OCI-LY1 (cell line): Measurements from ENCODE around the gene NECTIN1.

Experiments used
- H2AFZ ChIP-seq: fragments of 200-600 bp; sonication (generic), shearing (Covaris generic); 2 replicates; pipeline ENCODE4 v1.6.0; 2014; ENCODE audit warnings: antibody characterized with exemption, mild to moderate bottlenecking, low read length
- H3F3A ChIP-seq: fragments of 200-600 bp; sonication (generic), shearing (Covaris generic); 2 replicates; pipeline ENCODE4 v1.6.0; 2014; ENCODE audit warnings: mild to moderate bottlenecking, antibody characterized with exemption, low read length, moderate library complexity; ENCODE audit not compliant: insufficient read depth
- H3K27ac ChIP-seq: fragments of 200-600 bp; sonication (generic); 2 replicates; pipeline ENCODE4 v1.5.1; 2014; ENCODE audit warnings: low read length, mixed run types, mild to moderate bottlenecking, low read depth; ENCODE audit not compliant: poor library complexity, severe bottlenecking
- H3K27me3 ChIP-seq: fragments of 200-600 bp; sonication (generic); 2 replicates; pipeline ENCODE4 v1.6.0; 2014; ENCODE audit warnings: antibody characterized with exemption, mild to moderate bottlenecking, low read length, moderate library complexity; ENCODE audit not compliant: insufficient read depth
- H3K36me3 ChIP-seq: fragments of 200-600 bp; sonication (generic); 2 replicates; pipeline ENCODE4 v1.6.1; 2014; ENCODE audit warnings: mild to moderate bottlenecking, antibody characterized with exemption, low read length, moderate library complexity, mixed read lengths; ENCODE audit not compliant: insufficient read depth
- H3K4me1 ChIP-seq: fragments of 200-600 bp; sonication (generic); 2 replicates; pipeline ENCODE4 v1.5.1; 2014; ENCODE audit warnings: mild to moderate bottlenecking, low read length, moderate library complexity; ENCODE audit not compliant: insufficient read depth, severe bottlenecking
- H3K4me2 ChIP-seq: fragments of 200-600 bp; sonication (generic), shearing (Covaris generic); 2 replicates; pipeline ENCODE4 v1.6.1; 2014; ENCODE audit warnings: low read length
- H3K4me3 ChIP-seq: fragments of 200-600 bp; sonication (generic); 2 replicates; pipeline ENCODE4 v1.5.1; 2014; ENCODE audit warnings: low read length, low read depth, mild to moderate bottlenecking, mixed read lengths; ENCODE audit not compliant: poor library complexity, severe bottlenecking
- H3K79me2 ChIP-seq: fragments of 200-600 bp; shearing (Covaris generic); 2 replicates; pipeline ENCODE4 v1.6.1; 2016; ENCODE audit warnings: mixed run types, low read length, mixed read lengths; ENCODE audit not compliant: insufficient read depth
- H3K9ac ChIP-seq: fragments of 200-600 bp; sonication (generic), shearing (Covaris generic); 2 replicates; pipeline ENCODE4 v1.6.1; 2014; ENCODE audit warnings: mild to moderate bottlenecking, low read length, mixed read lengths
- H3K9me2 ChIP-seq: fragments of 200-600 bp; sonication (generic), shearing (Covaris generic); 2 replicates; pipeline ENCODE4 v1.6.1; 2014; ENCODE audit warnings: low read depth, mild to moderate bottlenecking, low read length, mixed read lengths
- H3K9me3 ChIP-seq: fragments of 200-600 bp; shearing (Covaris generic); 2 replicates; pipeline ENCODE4 v1.6.1; 2014; ENCODE audit warnings: low read length, mixed read lengths
- H4K20me1 ChIP-seq: fragments of 200-600 bp; sonication (generic), shearing (Covaris generic); 2 replicates; pipeline ENCODE4 v1.6.0; 2016; ENCODE audit warnings: mild to moderate bottlenecking, low read length; ENCODE audit not compliant: insufficient read depth
- CTCF ChIP-seq: fragments of 200-600 bp; sonication (generic), shearing (Covaris generic); IDR thresholded peaks from 2 replicates; pipeline ENCODE4 v1.5.1; 2017; ENCODE audit warnings: mild to moderate bottlenecking, antibody characterized with exemption, low read length, moderate library complexity, mixed read lengths
- EZH2 ChIP-seq: fragments of 200-600 bp; sonication (generic), shearing (Covaris generic); IDR thresholded peaks from 2 replicates; pipeline ENCODE4 v1.8.0; 2017; ENCODE audit warnings: borderline replicate concordance, mixed run types, mild to moderate bottlenecking, antibody characterized with exemption, low read length, moderate library complexity, mixed read lengths

Gene NECTIN1

GRCh38 chr11:119664701-119665420 is 64.1 kb downstream of the NECTIN1 start:
- no peaks in the 10 kb centered on the region for H3K27me3 ChIP-seq
- H3K4me1 ChIP-seq = no peaks in the 10 kb centered on the region
- H4K20me1 ChIP-seq = no peaks in the 10 kb centered on the region
- no peak overlapping the region for H3K4me3 ChIP-seq
- TF ChIP-seq EZH2 (no peak), CTCF (no peak)
- no peaks in the 10 kb centered on the region for H3K9me2 ChIP-seq
- H3F3A ChIP-seq = no peaks in the 10 kb centered on the region
- H3K9ac ChIP-seq = no peak overlapping the region
- H3K9me3 ChIP-seq = no peaks in the 10 kb centered on the region
- no peaks in the 10 kb centered on the region for H3K36me3 ChIP-seq
- no peak overlapping the region for H2AFZ ChIP-seq
- no peak overlapping the region for H3K27ac ChIP-seq
- no peak overlapping the region for H3K4me2 ChIP-seq
- H3K79me2 ChIP-seq = no peaks in the 10 kb centered on the region

GRCh38 chr11:119664063-119664572 is 64.9 kb downstream of the NECTIN1 start:
- H3K9me3 ChIP-seq = no peaks in the 10 kb centered on the region
- no peaks in the 10 kb centered on the region for H3K9me2 ChIP-seq
- no peak overlapping the region for H3K4me3 ChIP-seq
- H3K27me3 ChIP-seq = no peaks in the 10 kb centered on the region
- no peak overlapping the region for H3K9ac ChIP-seq
- no peaks in the 10 kb centered on the region for H3K79me2 ChIP-seq
- no peak overlapping the region for H3K4me2 ChIP-seq
- H2AFZ ChIP-seq = no peak overlapping the region
- no peak overlapping the region for H3K27ac ChIP-seq
- no peaks in the 10 kb centered on the region for H3K4me1 ChIP-seq
- TF ChIP-seq EZH2 (no peak), CTCF (no peak)
- no peaks in the 10 kb centered on the region for H3F3A ChIP-seq
- H4K20me1 ChIP-seq = no peaks in the 10 kb centered on the region
- no peaks in the 10 kb centered on the region for H3K36me3 ChIP-seq

GRCh38 chr11:119663279-119663678 is 65.7 kb downstream of the NECTIN1 start:
- Histone ChIP-seq H3K79me2 (no peaks in the 10 kb centered on the region), H3K4me3 (no peak overlapping the region), H3K9ac (no peak overlapping the region), H3K36me3 (no peaks in the 10 kb centered on the region), H3F3A (no peaks in the 10 kb centered on the region), H3K9me2 (no peaks in the 10 kb centered on the region), H2AFZ (no peak overlapping the region), H3K27ac (no peak overlapping the region), H3K27me3 (no peaks in the 10 kb centered on the region), H3K4me1 (no peaks in the 10 kb centered on the region), H3K4me2 (no peak overlapping the region), H4K20me1 (no peaks in the 10 kb centered on the region), H3K9me3 (no peaks in the 10 kb centered on the region)
- TF ChIP-seq CTCF = no peak
- TF ChIP-seq EZH2 = no peak
